ENCODE measurements around the gene IFT43. TPM values are rescaled to one million over a fixed set of nuclear protein-coding genes. Genes with fewer than 3 reads are reported as not detected.

IFT43 gene
- total RNA-seq, 1 donor from 2014 or later = 21.9 TPM

DNA sequence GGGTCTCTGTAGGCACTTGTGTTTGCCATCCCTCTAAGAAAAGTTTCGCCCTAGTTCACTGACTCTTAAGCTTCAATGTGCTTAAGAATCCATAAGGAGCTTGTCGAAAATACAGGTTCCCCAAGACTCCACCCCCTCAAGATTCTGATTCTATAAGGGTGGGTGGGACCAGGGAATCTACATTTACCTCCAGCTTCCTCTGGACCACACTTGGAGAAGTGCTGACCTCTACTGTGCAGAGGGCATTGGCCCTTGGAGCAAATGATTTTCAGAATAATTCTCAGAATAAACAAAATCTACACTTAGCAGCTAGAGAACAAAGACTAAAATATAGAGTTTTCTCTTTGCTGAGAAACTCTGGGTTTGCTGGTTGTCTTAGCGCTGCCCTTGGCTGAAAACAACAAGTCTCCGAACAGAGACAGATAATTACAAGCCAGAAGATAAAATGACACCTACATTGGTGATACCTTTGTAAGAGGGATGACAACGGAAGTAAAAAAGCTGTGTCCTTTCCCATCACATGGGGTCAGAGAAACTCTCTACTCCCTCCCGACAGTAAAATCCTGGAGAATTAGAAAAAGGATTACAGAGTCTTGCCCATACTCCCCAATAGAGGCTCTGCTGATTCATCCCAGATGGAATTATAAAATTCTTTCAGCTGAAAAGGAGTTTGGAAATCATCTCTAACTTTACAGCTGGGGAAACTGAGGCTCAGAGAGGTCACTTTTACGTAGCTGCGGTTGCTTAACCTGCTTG lies 8.6 kb upstream of the IFT43 start:
- Histone ChIP-seq H3K27me3 (ENCODE audit: low read depth) (no peaks in the 10 kb centered on the region), H3K4me3 (no peak overlapping the region), H3K4me1 (peaks cover 43% of the 10 kb centered on the region), H3K9me3 (no peaks in the 10 kb centered on the region), H3K27ac (no peak overlapping the region), H3K36me3 (no peaks in the 10 kb centered on the region)
- ATAC-seq (no peak), DNase-seq (no peak)
- TF ChIP-seq, protein P1, sequence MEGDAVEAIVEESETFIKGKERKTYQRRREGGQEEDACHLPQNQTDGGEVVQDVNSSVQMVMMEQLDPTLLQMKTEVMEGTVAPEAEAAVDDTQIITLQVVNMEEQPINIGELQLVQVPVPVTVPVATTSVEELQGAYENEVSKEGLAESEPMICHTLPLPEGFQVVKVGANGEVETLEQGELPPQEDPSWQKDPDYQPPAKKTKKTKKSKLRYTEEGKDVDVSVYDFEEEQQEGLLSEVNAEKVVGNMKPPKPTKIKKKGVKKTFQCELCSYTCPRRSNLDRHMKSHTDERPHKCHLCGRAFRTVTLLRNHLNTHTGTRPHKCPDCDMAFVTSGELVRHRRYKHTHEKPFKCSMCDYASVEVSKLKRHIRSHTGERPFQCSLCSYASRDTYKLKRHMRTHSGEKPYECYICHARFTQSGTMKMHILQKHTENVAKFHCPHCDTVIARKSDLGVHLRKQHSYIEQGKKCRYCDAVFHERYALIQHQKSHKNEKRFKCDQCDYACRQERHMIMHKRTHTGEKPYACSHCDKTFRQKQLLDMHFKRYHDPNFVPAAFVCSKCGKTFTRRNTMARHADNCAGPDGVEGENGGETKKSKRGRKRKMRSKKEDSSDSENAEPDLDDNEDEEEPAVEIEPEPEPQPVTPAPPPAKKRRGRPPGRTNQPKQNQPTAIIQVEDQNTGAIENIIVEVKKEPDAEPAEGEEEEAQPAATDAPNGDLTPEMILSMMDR (IDR thresholded peaks at IDR 0.05) = no peak
- intact Hi-C loops (cut with DNase I) = no loop called here

DNA sequence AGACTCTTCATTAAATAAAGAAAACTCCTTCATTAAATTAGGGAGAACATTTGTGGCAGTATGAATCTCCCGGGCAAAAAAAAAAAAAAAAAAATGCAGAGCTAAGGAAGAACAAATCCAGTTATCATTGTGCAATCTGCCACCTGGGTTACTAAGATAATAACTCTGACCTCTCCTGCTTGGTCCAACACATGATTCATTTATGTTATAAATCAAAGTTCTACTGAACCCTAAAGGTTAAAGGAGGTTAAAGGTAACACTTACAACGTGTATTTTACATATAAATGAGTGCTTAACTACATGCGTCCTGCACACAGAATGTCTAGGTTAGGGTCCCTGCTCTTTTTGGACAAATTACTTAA lies 8.0 kb upstream of the IFT43 start:
- Histone ChIP-seq H3K9me3 (no peaks in the 10 kb centered on the region), H3K4me1 (peaks cover 43% of the 10 kb centered on the region), H3K36me3 (no peaks in the 10 kb centered on the region), H3K27ac (no peak overlapping the region), H3K4me3 (no peak overlapping the region), H3K27me3 (ENCODE audit: low read depth) (no peaks in the 10 kb centered on the region)
- TF ChIP-seq, protein P1 (IDR thresholded peaks at IDR 0.05) = no peak
- ATAC-seq = no peak
- intact Hi-C loops (cut with DNase I) = no loop called here
- DNase-seq = no peak

DNA sequence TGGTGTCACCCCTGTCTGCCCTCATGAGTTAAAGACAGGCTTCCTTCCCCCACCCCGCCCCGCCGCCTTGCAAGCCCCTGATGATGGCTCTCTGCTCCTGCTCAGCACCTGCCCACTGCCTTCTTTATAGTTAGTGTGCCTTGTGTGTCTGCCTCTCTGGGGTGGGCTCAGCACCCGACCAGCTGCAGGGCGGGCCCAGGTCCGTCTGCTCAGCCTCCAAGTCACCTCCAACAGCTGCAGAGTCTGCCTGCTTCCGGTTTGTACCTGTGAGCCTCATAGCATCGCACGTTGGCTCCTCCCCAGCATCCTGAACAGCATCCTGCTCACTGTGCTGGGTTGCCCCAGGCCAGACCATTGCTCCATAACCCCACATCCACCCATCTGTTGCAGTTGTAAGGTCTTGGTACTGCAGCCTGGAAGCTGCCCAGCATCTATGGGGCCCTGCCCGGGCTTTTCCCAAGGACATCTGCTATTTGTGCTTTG lies 7.3 kb upstream of the IFT43 start:
- no peaks in the 10 kb centered on the region for H3K27me3 ChIP-seq (ENCODE audit: low read depth)
- peak overlapping the region; percentile 75 for H3K4me3 ChIP-seq
- TF ChIP-seq, protein P1 (IDR thresholded peaks at IDR 0.05) = no peak
- no peak overlapping the region for H3K27ac ChIP-seq
- H3K36me3 ChIP-seq = no peaks in the 10 kb centered on the region
- no peaks in the 10 kb centered on the region for H3K9me3 ChIP-seq
- DNase-seq (no peak), ATAC-seq (no peak)
- intact Hi-C loops (cut with DNase I) = no loop called here
- peaks cover 49% of the 10 kb centered on the region for H3K4me1 ChIP-seq

DNA sequence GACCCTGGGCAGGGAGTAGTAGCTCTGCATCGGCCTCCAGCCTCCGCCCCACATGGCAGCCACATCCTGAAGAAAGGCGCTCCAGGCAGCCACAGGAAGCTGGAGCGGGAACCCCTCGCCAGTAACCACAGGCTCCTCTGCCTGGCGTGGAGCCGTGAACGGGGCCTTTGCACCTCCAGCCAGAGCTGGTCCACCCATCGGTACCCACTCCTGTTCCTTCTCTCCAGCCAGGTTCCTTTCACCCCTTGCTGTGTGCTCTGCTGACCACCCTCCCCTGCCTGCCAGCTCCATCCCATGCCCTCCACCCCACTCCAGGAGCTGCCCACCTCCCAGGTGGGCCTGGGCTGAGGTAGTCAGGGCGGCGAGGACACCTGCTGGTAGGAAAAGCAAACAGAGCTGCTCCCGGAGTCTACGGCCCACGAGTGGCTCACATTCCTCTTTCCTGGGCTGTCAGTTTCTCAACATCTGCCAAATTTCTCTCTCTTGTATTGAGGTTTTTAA lies 6.4 kb upstream of the IFT43 start:
- Histone ChIP-seq H3K4me1 (peaks cover 49% of the 10 kb centered on the region), H3K9me3 (no peaks in the 10 kb centered on the region), H3K36me3 (no peaks in the 10 kb centered on the region), H3K27me3 (ENCODE audit: low read depth) (no peaks in the 10 kb centered on the region), H3K27ac (no peak overlapping the region), H3K4me3 (peak overlapping the region; percentile 75)
- ATAC-seq (no peak), DNase-seq (no peak)
- intact Hi-C loops (cut with DNase I) = no loop called here
- TF ChIP-seq, protein P1 (IDR thresholded peaks at IDR 0.05) = peak; percentile 38

DNA sequence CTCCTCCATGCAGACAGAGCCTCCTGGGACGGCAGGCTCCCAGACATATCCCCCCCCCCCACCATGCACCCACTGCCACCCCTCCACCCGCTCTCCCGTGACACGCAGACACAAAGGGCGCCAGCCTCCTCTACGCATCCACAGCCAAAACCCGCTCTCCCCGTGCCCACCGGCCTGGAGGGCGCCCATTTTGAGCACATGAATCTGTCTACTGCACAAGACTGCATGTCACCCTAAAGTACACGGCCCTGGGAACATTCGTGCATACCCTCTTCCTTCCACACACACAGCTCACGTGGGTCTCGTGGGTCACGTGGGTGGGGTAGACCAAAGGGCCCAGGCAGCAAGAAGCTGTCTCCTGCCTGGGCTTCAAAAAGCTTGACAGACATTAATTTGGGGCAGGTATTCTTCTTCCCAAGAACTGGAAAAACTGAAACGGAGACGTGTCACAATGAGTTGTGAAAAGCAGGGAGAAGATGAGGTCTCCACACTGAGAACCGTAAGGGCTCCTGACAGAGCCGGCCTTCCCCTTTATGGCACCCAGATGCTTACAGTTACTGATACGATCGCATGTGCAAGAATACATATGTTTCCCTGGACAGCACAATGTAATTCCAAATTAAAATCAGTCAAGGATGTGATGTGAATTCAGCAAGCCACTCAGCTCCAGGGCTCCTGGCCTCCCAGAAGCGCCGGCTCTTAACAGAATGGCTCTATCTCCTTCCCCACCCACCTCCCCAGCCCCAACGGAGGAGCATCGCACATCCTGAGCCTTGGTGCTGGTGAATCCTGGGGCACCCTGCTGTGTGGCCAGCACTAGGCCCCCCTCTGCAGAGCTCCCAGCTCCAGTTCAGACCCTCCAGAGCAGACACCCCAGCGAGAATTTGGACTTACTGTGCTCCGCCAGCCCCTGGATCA lies 5.7 kb upstream of the IFT43 start:
- ATAC-seq = no peak
- no peaks in the 10 kb centered on the region for H3K27me3 ChIP-seq (ENCODE audit: low read depth)
- no peaks in the 10 kb centered on the region for H3K36me3 ChIP-seq
- H3K4me3 ChIP-seq = peak overlapping the region; percentile 75
- H3K27ac ChIP-seq = peak overlapping the region; percentile 36
- H3K9me3 ChIP-seq = no peaks in the 10 kb centered on the region
- H3K4me1 ChIP-seq = peaks cover 52% of the 10 kb centered on the region
- intact Hi-C loops (cut with DNase I) = loop anchor here (5.0 kb wide), 1 partner anchor 273 kb away; no protein-coding TSS in a partner anchor
- no peak for DNase-seq
- TF ChIP-seq, protein P1 (IDR thresholded peaks at IDR 0.05) = no peak

Data from lower lobe of right lung (tissue), 2 donors.